ENCODE measurements around the gene ARSG.

DNA sequence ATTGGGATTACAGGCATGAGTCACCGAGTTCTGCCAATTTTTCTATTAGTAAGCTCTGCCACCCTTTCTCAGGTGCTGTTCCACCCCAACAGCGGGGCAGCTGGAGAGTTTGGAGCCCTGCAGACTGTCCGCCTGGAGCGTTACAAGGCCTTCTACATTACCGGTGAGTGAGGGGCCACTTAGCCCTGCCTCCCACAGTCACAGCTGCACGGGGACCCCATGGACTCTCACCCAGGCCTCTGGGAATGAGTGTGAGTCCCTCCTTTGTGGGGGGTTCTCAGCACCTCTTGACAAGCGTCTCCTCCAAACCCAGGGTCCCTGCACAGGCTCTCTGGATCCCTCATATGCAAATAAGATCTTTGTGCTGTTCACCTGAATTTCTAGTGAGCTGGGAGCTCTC, 110.0 kb downstream of the ARSG start:
- TF ChIP-seq, protein P1, sequence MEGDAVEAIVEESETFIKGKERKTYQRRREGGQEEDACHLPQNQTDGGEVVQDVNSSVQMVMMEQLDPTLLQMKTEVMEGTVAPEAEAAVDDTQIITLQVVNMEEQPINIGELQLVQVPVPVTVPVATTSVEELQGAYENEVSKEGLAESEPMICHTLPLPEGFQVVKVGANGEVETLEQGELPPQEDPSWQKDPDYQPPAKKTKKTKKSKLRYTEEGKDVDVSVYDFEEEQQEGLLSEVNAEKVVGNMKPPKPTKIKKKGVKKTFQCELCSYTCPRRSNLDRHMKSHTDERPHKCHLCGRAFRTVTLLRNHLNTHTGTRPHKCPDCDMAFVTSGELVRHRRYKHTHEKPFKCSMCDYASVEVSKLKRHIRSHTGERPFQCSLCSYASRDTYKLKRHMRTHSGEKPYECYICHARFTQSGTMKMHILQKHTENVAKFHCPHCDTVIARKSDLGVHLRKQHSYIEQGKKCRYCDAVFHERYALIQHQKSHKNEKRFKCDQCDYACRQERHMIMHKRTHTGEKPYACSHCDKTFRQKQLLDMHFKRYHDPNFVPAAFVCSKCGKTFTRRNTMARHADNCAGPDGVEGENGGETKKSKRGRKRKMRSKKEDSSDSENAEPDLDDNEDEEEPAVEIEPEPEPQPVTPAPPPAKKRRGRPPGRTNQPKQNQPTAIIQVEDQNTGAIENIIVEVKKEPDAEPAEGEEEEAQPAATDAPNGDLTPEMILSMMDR (IDR thresholded peaks at IDR 0.05): no peak
- TF ChIP-seq EP300 (IDR thresholded peaks at IDR 0.05) (no peak), POLR2A (IDR thresholded peaks at IDR 0.05) (no peak), POLR2AphosphoS5 (IDR thresholded peaks at IDR 0.05) (no peak)

All from gastroesophageal sphincter (tissue), 3 donors.